Colonic mucosa (tissue), 4 donors: ENCODE data around the gene TAOK1. TPM values are rescaled to one million over a fixed set of nuclear protein-coding genes. Genes with fewer than 3 reads are reported as not detected.

Experiments used
- DNase-seq: peaks from one replicate; pipeline ENCODE4 v3.0.0-alpha.2; 2020
- H3K27ac ChIP-seq: fragments of 200-600 bp; one replicate; pipeline ENCODE4 v1.8.0; 2021
- H3K27me3 ChIP-seq: fragments of 200-600 bp; one replicate; pipeline ENCODE4 v1.8.0; 2021
- H3K36me3 ChIP-seq: fragments of 200-600 bp; one replicate; pipeline ENCODE4 v1.8.0; 2021
- H3K4me1 ChIP-seq: fragments of 200-600 bp; one replicate; pipeline ENCODE4 v1.8.0; 2021; ENCODE audit warnings: mild to moderate bottlenecking
- H3K4me3 ChIP-seq: fragments of 200-600 bp; one replicate; pipeline ENCODE4 v1.8.0; 2021
- H3K9ac ChIP-seq, 2 donors: one replicate each; pipeline ENCODE4 v1.7.0; 2013; ENCODE audit warnings: control low read depth in 2 of 2, low read depth in 2 of 2, low read length in 2 of 2
- H3K9me3 ChIP-seq: fragments of 200-600 bp; one replicate; pipeline ENCODE4 v1.8.0; 2021
- CTCF ChIP-seq: fragments of 200-600 bp; IDR thresholded peaks from one replicate; pipeline ENCODE4 v1.8.0; 2022; ENCODE audit warnings: antibody characterized with exemption, mild to moderate bottlenecking
- intact Hi-C: fragments of 100-400 bp; cut with DNase I; formaldehyde crosslinking; loops from one replicate; pipeline ENCODE4 v1.14.1; 2022
- total RNA-seq, 2 donors: library from RNA; stranded (reverse); fragmentation: NEBNext Ultra II Directional in 1 of 2; extraction: Animal tissue kit (Norgen Biotek cat#: 25700) in 1 of 2; gene quantifications; one replicate each; pipeline ENCODE4 v1.2.1, GENCODE V29; 2021
- donor health status: healthy.
- donor health status: DM: no; HTN: no; CAD: no.
- donor health status: DM: no; HTN: no; CAD: no.

The TAOK1 gene
- total RNA-seq, 2 donors from 2014 or later, result 42.1 to 57.1 TPM

- peak; percentile 88 for DNase-seq
- peak; percentile 85 for TF ChIP-seq CTCF
- Histone ChIP-seq H3K27ac (no peak overlapping the region), H3K4me3 (no peak overlapping the region), H3K9me3 (no peaks in the 10 kb centered on the region), H3K4me1 (peaks cover 2% of the 10 kb centered on the region), H3K27me3 (no peaks in the 10 kb centered on the region), H3K36me3 (peaks cover 6% of the 10 kb centered on the region), H3K9ac (peak overlapping the region in 1 of 2 donors; percentile 9)
- intact Hi-C loops, result loop anchor here (5.0 kb wide), 2 partner anchors 37 to 197 kb away; no protein-coding TSS in a partner anchor
Measured at GRCh38 chr17:29579866-29580771, 190.0 kb downstream of the TAOK1 start.

GRCh38 chr17:29581583-29582253 lies 191.6 kb downstream of the TAOK1 start:
- no peak for TF ChIP-seq CTCF
- H3K9me3 ChIP-seq, result no peaks in the 10 kb centered on the region
- no peak for DNase-seq
- intact Hi-C loops, result loop anchor here (5.0 kb wide), 2 partner anchors 36 to 196 kb away; no protein-coding TSS in a partner anchor
- no peaks in the 10 kb centered on the region for H3K36me3 ChIP-seq
- H3K27me3 ChIP-seq, result no peaks in the 10 kb centered on the region
- H3K4me3 ChIP-seq, result no peak overlapping the region
- H3K4me1 ChIP-seq, result peaks cover 6% of the 10 kb centered on the region
- no peak overlapping the region for H3K27ac ChIP-seq
- H3K9ac ChIP-seq, result no peak overlapping the region

GRCh38 chr17:29582254-29582765 lies 192.1 kb downstream of the TAOK1 start:
- Histone ChIP-seq H3K4me1 (peaks cover 9% of the 10 kb centered on the region), H3K36me3 (no peaks in the 10 kb centered on the region), H3K27ac (no peak overlapping the region), H3K9ac (no peak overlapping the region), H3K4me3 (no peak overlapping the region), H3K9me3 (no peaks in the 10 kb centered on the region), H3K27me3 (no peaks in the 10 kb centered on the region)
- no peak for DNase-seq
- intact Hi-C loops, result loop anchor here (5.0 kb wide), 2 partner anchors 35 to 195 kb away; no protein-coding TSS in a partner anchor
- TF ChIP-seq CTCF, result no peak

GRCh38 chr17:29582772-29583171 lies 192.6 kb downstream of the TAOK1 start:
- Histone ChIP-seq H3K36me3 (no peaks in the 10 kb centered on the region), H3K9me3 (no peaks in the 10 kb centered on the region), H3K4me3 (no peak overlapping the region), H3K27ac (no peak overlapping the region), H3K9ac (no peak overlapping the region), H3K27me3 (no peaks in the 10 kb centered on the region), H3K4me1 (peaks cover 13% of the 10 kb centered on the region)
- no peak for DNase-seq
- TF ChIP-seq CTCF, result no peak
- intact Hi-C loops, result loop anchor here (5.0 kb wide), 2 partner anchors 35 to 195 kb away; no protein-coding TSS in a partner anchor
